Urothelium cell line (cell line): ENCODE measurements around the gene RAX2.
A peak's percentile ranks its signal among the peaks of the same experiment; 100 is the strongest.
"Not testable (repeated sequence)": the region's sequence is repeated elsewhere in the genome, so short reads cannot be mapped to it uniquely, and the experiment has no call there.

ENCODE experiments used
- DNase-seq: peaks from one replicate; pipeline ENCODE4 v3.0.0; 2011; ENCODE audit warnings: low spot score, mixed read lengths
- FAIRE-seq: peaks from 2 replicates; lab custom pipeline; 2011; peaks lifted over from hg19 to GRCh38; lab: Jason Lieb, UNC

The RAX2 gene

GRCh38 chr19:3771906-3772455, at the start of gene RAX2:
Gene RAX2, minus strand, starts transcription at chr19:3772228. Its CDS starts 486 bp downstream, at chr19:3771742.
- DNase-seq (no peak), FAIRE-seq (no peak)

GRCh38 chr19:3821156-3821555, 49.1 kb upstream of the RAX2 start:
- FAIRE-seq (no peak), DNase-seq (no peak)

- no peak for DNase-seq
- no peak for FAIRE-seq
These were observed 48.0 kb upstream of the RAX2 start for GRCh38 chr19:3819989-3820388.

- no peak for DNase-seq
- FAIRE-seq: no peak
These were observed 46.9 kb upstream of the RAX2 start for GRCh38 chr19:3818918-3819317.

GRCh38 chr19:3818466-3818865, 46.4 kb upstream of the RAX2 start:
- FAIRE-seq (no peak), DNase-seq (no peak)

- DNase-seq (no peak), FAIRE-seq (no peak)
These were observed 45.7 kb upstream of the RAX2 start for GRCh38 chr19:3817761-3818160.

- FAIRE-seq (no peak), DNase-seq (no peak)
These were observed 44.7 kb upstream of the RAX2 start for GRCh38 chr19:3816566-3817218.

- DNase-seq, FAIRE-seq: not testable (repeated sequence)
These were observed 44.1 kb upstream of the RAX2 start for GRCh38 chr19:3816148-3816547.

GRCh38 chr19:3814648-3815047, 42.6 kb upstream of the RAX2 start:
- FAIRE-seq: no peak
- no peak for DNase-seq

GRCh38 chr19:3813473-3814392, 41.7 kb upstream of the RAX2 start:
- DNase-seq (no peak), FAIRE-seq (no peak)

GRCh38 chr19:3810708-3811355, 38.8 kb upstream of the RAX2 start:
- FAIRE-seq (no peak), DNase-seq (no peak)

GRCh38 chr19:3809881-3810707, 38.1 kb upstream of the RAX2 start:
- FAIRE-seq: no peak
- no peak for DNase-seq

GRCh38 chr19:3808420-3809143, 36.6 kb upstream of the RAX2 start:
- DNase-seq: no peak
- no peak for FAIRE-seq

- peak; percentile 95 for FAIRE-seq
- no peak for DNase-seq
These were observed 35.7 kb upstream of the RAX2 start for GRCh38 chr19:3807574-3808354.

- FAIRE-seq (no peak), DNase-seq (no peak)
These were observed 35.1 kb upstream of the RAX2 start for GRCh38 chr19:3807131-3807480.

GRCh38 chr19:3805859-3806258, 33.8 kb upstream of the RAX2 start:
- no peak for FAIRE-seq
- DNase-seq: no peak

GRCh38 chr19:3804429-3804828, 32.4 kb upstream of the RAX2 start:
- DNase-seq (no peak), FAIRE-seq (no peak)

GRCh38 chr19:3803986-3804385, 32.0 kb upstream of the RAX2 start:
- FAIRE-seq (no peak), DNase-seq (no peak)
